Epithelial cell of esophagus (primary cell): Measurements from ENCODE around the gene TSEN54.

ENCODE experiments used
- DNase-seq: peaks from one replicate; pipeline ENCODE4 v3.0.0; 2010; ENCODE audit warnings: low read depth
- H3K4me3 ChIP-seq: 2 replicates; pipeline ENCODE4 v1.5.1; 2011; ENCODE audit warnings: mild to moderate bottlenecking, low read length, control low read depth
- CTCF ChIP-seq: IDR thresholded peaks from 2 replicates; pipeline ENCODE4 v1.5.1; 2011; ENCODE audit warnings: low read depth, mild to moderate bottlenecking, low read length, control low read depth, inconsistent platforms; ENCODE audit not compliant: insufficient read depth; ENCODE audit errors: missing control alignments

TSEN54 gene

GRCh38 chr17:75547091-75547490 lies 30.8 kb downstream of the TSEN54 start:
- DNase-seq: no peak
- no peak for TF ChIP-seq CTCF
- H3K4me3 ChIP-seq: no peak overlapping the region

GRCh38 chr17:75548813-75549212 lies 32.5 kb downstream of the TSEN54 start:
- no peak for DNase-seq
- H3K4me3 ChIP-seq: no peak overlapping the region
- no peak for TF ChIP-seq CTCF

- H3K4me3 ChIP-seq: no peak overlapping the region
- peak; percentile 70 for DNase-seq
- no peak for TF ChIP-seq CTCF
Measured at GRCh38 chr17:75549246-75550138, 33.2 kb downstream of the TSEN54 start.

GRCh38 chr17:75550139-75550465 lies 33.8 kb downstream of the TSEN54 start:
- TF ChIP-seq CTCF: no peak
- no peak overlapping the region for H3K4me3 ChIP-seq
- no peak for DNase-seq

GRCh38 chr17:75551266-75551665 lies 34.9 kb downstream of the TSEN54 start:
- DNase-seq: no peak
- TF ChIP-seq CTCF: no peak
- H3K4me3 ChIP-seq: no peak overlapping the region

GRCh38 chr17:75552425-75553294 lies 36.3 kb downstream of the TSEN54 start:
- no peak for TF ChIP-seq CTCF
- H3K4me3 ChIP-seq: no peak overlapping the region
- DNase-seq: no peak
